Measurements from ENCODE around the gene FARSA. TPM values are rescaled to one million over a fixed set of nuclear protein-coding genes. Genes with fewer than 3 reads are reported as not detected.

FARSA gene
- total and polyA plus RNA-seq, 2 of the 13 experiments (the other 11 are each of a cell fraction or from before 2014, with no cell fraction given): 25.9 to 72.0 TPM

GRCh38 chr19:12899891-12900518, 33.5 kb downstream of the FARSA start (continued):
- no peak for TF ChIP-seq NFYC (CRISPR knock-in tag; IDR thresholded peaks at IDR 0.05)
- no peak for TF ChIP-seq PBX3 (CRISPR knock-in tag; IDR thresholded peaks at IDR 0.05; ENCODE audit: borderline replicate concordance)

DNA sequence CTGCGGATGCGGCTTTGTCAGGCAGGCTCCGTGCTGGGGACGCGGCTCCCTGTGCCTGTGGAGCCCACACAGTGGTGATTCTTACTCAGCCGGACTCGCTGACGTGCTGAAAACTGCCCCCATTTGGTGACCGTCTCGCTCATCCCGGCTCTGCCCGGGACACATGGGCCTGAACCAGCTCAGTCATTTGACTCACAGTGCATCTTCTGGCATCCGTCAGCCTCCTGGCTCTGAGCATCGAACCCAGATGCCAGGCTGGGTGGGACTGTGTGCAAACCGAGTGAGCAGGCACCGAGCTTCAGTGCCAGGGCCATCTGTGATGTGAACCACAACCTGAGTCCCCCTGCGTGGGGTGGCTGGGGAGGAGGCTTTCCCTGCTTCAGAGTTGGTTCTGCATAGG, 37.1 kb downstream of the FARSA start:
- Histone ChIP-seq H3K4me1 (ENCODE audit: insufficient read depth, low read length) (peaks cover 28% of the 10 kb centered on the region), H3K27me3 (ENCODE audit: control insufficient read depth in 1 of 2, insufficient read depth in 2 of 2, low read length in 2 of 2) (no peaks in the 10 kb centered on the region; a peak in 1 of 5 replicates), H4K20me1 (ENCODE audit: insufficient read depth, low read length) (no peaks in the 10 kb centered on the region), H3K79me2 (ENCODE audit: insufficient read depth, low read length) (peaks cover 5% of the 10 kb centered on the region), H3K9ac (ENCODE audit: insufficient read depth, low read depth, low read length) (no peak overlapping the region), H2AFZ (ENCODE audit: low read length) (no peak overlapping the region), H3K4me2 (ENCODE audit: low read depth, low read length) (no peak overlapping the region), H3K4me3 (replicated peaks in 1 of 3; ENCODE audit: insufficient read depth in 1 of 3, low read depth in 2 of 3, low read length in 3 of 3) (no peak overlapping the region), H3K36me3 (replicated peaks in 1 of 2; ENCODE audit: control insufficient read depth in 1 of 2, insufficient read depth in 2 of 2, low read length in 2 of 2) (peaks cover 17 to 36% of the 10 kb centered on the region in 2 experiments; a peak in 4 of 5 replicates), H3K27ac (ENCODE audit: extremely low read length, insufficient read depth, low read length) (no peak overlapping the region), H3K9me3 (ENCODE audit: low read length) (no peaks in the 10 kb centered on the region)
- FAIRE-seq (no peak), DNase-seq (ENCODE audit: low spot score) (no peak), ATAC-seq (no peak)
- CTCF ChIA-PET (ENCODE audit: low intra/inter-chr PET ratio, low total read pairs): no interaction called here
- no TSS peak for BruUV-seq (replicated peaks)
- intact Hi-C loops (cut with micrococcal nuclease; ENCODE audit: unreplicated experiment) (no loop called here), in situ Hi-C loops (cut with HindIII; ENCODE audit: extremely low pct_ligation_motif_present, low pct_unique_long_range_greater_than_20kb) (no loop called here)
- WGBS (ENCODE audit: low lambda C conversion rate): 98% methylated on average over 9 of the region's 17 CpGs
- POLR2A ChIA-PET: no interaction called here
- TF ChIP-seq MYPOP (CRISPR knock-in tag; IDR thresholded peaks at IDR 0.05) (no peak), ZMYM2 (CRISPR knock-in tag; IDR thresholded peaks at IDR 0.05) (no peak), ZNF264 (CRISPR knock-in tag; IDR thresholded peaks at IDR 0.05) (no peak), ATF6 (CRISPR knock-in tag; conservative IDR thresholded peaks at IDR 0.05) (no peak), NFE2L1 (CRISPR knock-in tag; IDR thresholded peaks at IDR 0.05; ENCODE audit: borderline replicate concordance) (no peak), SRF (IDR thresholded peaks at IDR 0.05; ENCODE audit: low read depth, low read length) (no peak), POLR2G (IDR thresholded peaks at IDR 0.05; ENCODE audit: low read depth, low read length) (no peak), ZBTB38 (CRISPR knock-in tag; IDR thresholded peaks at IDR 0.05) (no peak), HIVEP1 (CRISPR knock-in tag; IDR thresholded peaks at IDR 0.05) (no peak)
- TF ChIP-seq, protein P1, sequence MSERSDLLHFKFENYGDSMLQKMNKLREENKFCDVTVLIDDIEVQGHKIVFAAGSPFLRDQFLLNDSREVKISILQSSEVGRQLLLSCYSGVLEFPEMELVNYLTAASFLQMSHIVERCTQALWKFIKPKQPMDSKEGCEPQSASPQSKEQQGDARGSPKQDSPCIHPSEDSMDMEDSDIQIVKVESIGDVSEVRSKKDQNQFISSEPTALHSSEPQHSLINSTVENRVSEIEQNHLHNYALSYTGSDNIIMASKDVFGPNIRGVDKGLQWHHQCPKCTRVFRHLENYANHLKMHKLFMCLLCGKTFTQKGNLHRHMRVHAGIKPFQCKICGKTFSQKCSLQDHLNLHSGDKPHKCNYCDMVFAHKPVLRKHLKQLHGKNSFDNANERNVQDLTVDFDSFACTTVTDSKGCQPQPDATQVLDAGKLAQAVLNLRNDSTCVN (CRISPR knock-in tag; IDR thresholded peaks at IDR 0.05; ENCODE audit: borderline replicate concordance): no peak
- TF ChIP-seq, protein P2, sequence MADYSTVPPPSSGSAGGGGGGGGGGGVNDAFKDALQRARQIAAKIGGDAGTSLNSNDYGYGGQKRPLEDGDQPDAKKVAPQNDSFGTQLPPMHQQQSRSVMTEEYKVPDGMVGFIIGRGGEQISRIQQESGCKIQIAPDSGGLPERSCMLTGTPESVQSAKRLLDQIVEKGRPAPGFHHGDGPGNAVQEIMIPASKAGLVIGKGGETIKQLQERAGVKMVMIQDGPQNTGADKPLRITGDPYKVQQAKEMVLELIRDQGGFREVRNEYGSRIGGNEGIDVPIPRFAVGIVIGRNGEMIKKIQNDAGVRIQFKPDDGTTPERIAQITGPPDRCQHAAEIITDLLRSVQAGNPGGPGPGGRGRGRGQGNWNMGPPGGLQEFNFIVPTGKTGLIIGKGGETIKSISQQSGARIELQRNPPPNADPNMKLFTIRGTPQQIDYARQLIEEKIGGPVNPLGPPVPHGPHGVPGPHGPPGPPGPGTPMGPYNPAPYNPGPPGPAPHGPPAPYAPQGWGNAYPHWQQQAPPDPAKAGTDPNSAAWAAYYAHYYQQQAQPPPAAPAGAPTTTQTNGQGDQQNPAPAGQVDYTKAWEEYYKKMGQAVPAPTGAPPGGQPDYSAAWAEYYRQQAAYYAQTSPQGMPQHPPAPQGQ (CRISPR knock-in tag; IDR thresholded peaks at IDR 0.05; ENCODE audit: borderline replicate concordance): no peak

Data from HepG2 (cell line).